ENCODE results near the gene CISD3. TPM values are rescaled to one million over a fixed set of nuclear protein-coding genes. Genes with fewer than 3 reads are reported as not detected.

Gene CISD3
- polyA plus RNA-seq (ENCODE audit: insufficient read length): 9.7 TPM
- long read RNA-seq, donor 1, transcript CISD3-206 (3 exons, 2,326 nt): minor isoform, 5 of 103 reads
- long read RNA-seq, donor 1, transcript CISD3-204 (4 exons, 2,074 nt): major isoform, 18 of 103 reads
- long read RNA-seq, donor 1, partial matches to known transcripts: 58 of 103 reads
- long read RNA-seq, donor 1, other reads (novel, unspliced or antisense): 18 of 103 reads
- long read RNA-seq, donor 2, transcript CISD3-204 (4 exons, 2,074 nt): major isoform, 9 of 79 reads
- long read RNA-seq, donor 2, partial matches to known transcripts: 55 of 79 reads
- long read RNA-seq, donor 2, other reads (novel, unspliced or antisense): 13 of 79 reads
- long read RNA-seq, donor 3, transcript CISD3-204 (4 exons, 2,074 nt): major isoform, 10 of 42 reads
- long read RNA-seq, donor 3, transcript CISD3-206 (3 exons, 2,326 nt): minor isoform, 6 of 42 reads
- long read RNA-seq, donor 3, partial matches to known transcripts: 20 of 42 reads
- long read RNA-seq, donor 3, other reads (novel, unspliced or antisense): 6 of 42 reads
- long read RNA-seq, donor 4, partial matches to known transcripts: 6 of 12 reads
- long read RNA-seq, donor 4, other reads (novel, unspliced or antisense): 0 of 12 reads
- long read RNA-seq, donor 5, transcript CISD3-204 (4 exons, 2,074 nt): major isoform, 27 of 66 reads
- long read RNA-seq, donor 5, partial matches to known transcripts: 7 of 66 reads
- long read RNA-seq, donor 5, other reads (novel, unspliced or antisense): 26 of 66 reads
- long read RNA-seq, donor 6, transcript CISD3-204 (4 exons, 2,074 nt): major isoform, 15 of 15 reads
- long read RNA-seq, donor 6, partial matches to known transcripts: 0 of 15 reads
- long read RNA-seq, donor 6, other reads (novel, unspliced or antisense): 0 of 15 reads
- long read RNA-seq, donor 7, transcript CISD3-204 (4 exons, 2,074 nt): major isoform, 17 of 22 reads
- long read RNA-seq, donor 7, partial matches to known transcripts: 0 of 22 reads
- long read RNA-seq, donor 7, other reads (novel, unspliced or antisense): 0 of 22 reads
- long read RNA-seq, donor 8, transcript CISD3-204 (4 exons, 2,074 nt): major isoform, 13 of 20 reads
- long read RNA-seq, donor 8, partial matches to known transcripts: 5 of 20 reads
- long read RNA-seq, donor 8, other reads (novel, unspliced or antisense): 0 of 20 reads

- no peak for DNase-seq
These were observed at the start of gene CISD3 for GRCh38 chr17:38729886-38730525. Gene CISD3 (plus strand): TSS chr17:38730341. CDS start chr17:38730359, 18 bp downstream.

- no peak for DNase-seq
These were observed 49.0 kb upstream of the CISD3 start for GRCh38 chr17:38681096-38681495.

GRCh38 chr17:38685491-38685890, 44.6 kb upstream of the CISD3 start:
- DNase-seq: no peak

- DNase-seq: no peak
These were observed 42.9 kb upstream of the CISD3 start for GRCh38 chr17:38687286-38687685.

GRCh38 chr17:38690386-38690785, 39.8 kb upstream of the CISD3 start:
- no peak for DNase-seq

GRCh38 chr17:38691154-38691553, 39.0 kb upstream of the CISD3 start:
- no peak for DNase-seq

- DNase-seq: peak; percentile 59
These were observed 36.3 kb upstream of the CISD3 start for GRCh38 chr17:38693700-38694329.

- no peak for DNase-seq
These were observed 32.9 kb upstream of the CISD3 start for GRCh38 chr17:38697061-38697820.

GRCh38 chr17:38698760-38699159, 31.4 kb upstream of the CISD3 start:
- DNase-seq: no peak

- peak; percentile 10 for DNase-seq
These were observed 28.5 kb upstream of the CISD3 start for GRCh38 chr17:38701504-38702165.

GRCh38 chr17:38702166-38702915, 27.8 kb upstream of the CISD3 start:
- DNase-seq: peak; percentile 85

- DNase-seq: peak; percentile 13
These were observed 27.0 kb upstream of the CISD3 start for GRCh38 chr17:38702916-38703741.

GRCh38 chr17:38703742-38704605, 26.2 kb upstream of the CISD3 start:
- peak; percentile 89 for DNase-seq

GRCh38 chr17:38704606-38705522, 25.3 kb upstream of the CISD3 start, which contains the start of gene MLLT6:
Gene MLLT6 (plus strand): TSS chr17:38705273. CDS start chr17:38705633, 360 bp downstream.
- peak; percentile 81 for DNase-seq

- DNase-seq: no peak
These were observed 24.7 kb upstream of the CISD3 start for GRCh38 chr17:38705523-38705802.

- DNase-seq: no peak
These were observed 24.2 kb upstream of the CISD3 start for GRCh38 chr17:38705803-38706504.
